Neural cell (in vitro differentiated cells): ENCODE results near the gene CTNNBL1. TPM values are rescaled to one million over a fixed set of nuclear protein-coding genes. Genes with fewer than 3 reads are reported as not detected.
"Not testable (repeated sequence)": the region's sequence is repeated elsewhere in the genome, so short reads cannot be mapped to it uniquely, and the experiment has no call there.

ENCODE experiments used
- H2AFZ ChIP-seq: fragments of 200-600, 300-800 bp; sonication (generic), shearing (Covaris generic); 2 replicates; pipeline ENCODE4 v1.6.0; 2014; ENCODE audit warnings: low read depth, mild to moderate bottlenecking, antibody characterized with exemption, low read length, moderate library complexity
- H3F3A ChIP-seq: fragments of 200-600 bp; shearing (Covaris generic); 2 replicates; pipeline ENCODE4 v1.6.1; 2016; ENCODE audit warnings: mild to moderate bottlenecking, moderate library complexity, mixed read lengths, antibody characterized with exemption, low read length; ENCODE audit not compliant: insufficient read depth, poor library complexity, severe bottlenecking
- H3K27ac ChIP-seq: fragments of 200-600, 300-800 bp; sonication (generic), shearing (Covaris generic); 2 replicates; pipeline ENCODE4 v1.5.1; 2014; ENCODE audit warnings: mild to moderate bottlenecking, low read length, moderate library complexity
- H3K27me3 ChIP-seq: fragments of 300-800, 200-600 bp; sonication (generic), shearing (Covaris generic); 2 replicates; pipeline ENCODE4 v1.6.0; 2014; ENCODE audit warnings: mild to moderate bottlenecking, low read depth, low read length, moderate library complexity; ENCODE audit not compliant: insufficient read depth
- H3K36me3 ChIP-seq: fragments of 300-800, 200-600 bp; sonication (generic), shearing (Covaris generic); 2 replicates; pipeline ENCODE4 v1.5.1; 2014; ENCODE audit warnings: mild to moderate bottlenecking, antibody characterized with exemption, low read length, moderate library complexity; ENCODE audit not compliant: insufficient read depth
- H3K4me2 ChIP-seq: fragments of 300-800, 200-600 bp; sonication (generic), shearing (Covaris generic); 2 replicates; pipeline ENCODE4 v1.6.0; 2014; ENCODE audit warnings: mild to moderate bottlenecking, low read length
- H3K4me3 ChIP-seq: fragments of 300-800, 200-600 bp; sonication (generic), shearing (Covaris generic); 2 replicates; pipeline ENCODE4 v1.5.1; 2014; ENCODE audit warnings: mild to moderate bottlenecking, low read length, moderate library complexity
- H3K79me2 ChIP-seq: fragments of 200-600 bp; shearing (Covaris generic); replicated peaks from 2 replicates; pipeline ENCODE4 v1.6.0; 2014; ENCODE audit warnings: mild to moderate bottlenecking, low read length, moderate library complexity; ENCODE audit not compliant: insufficient read depth
- H3K9ac ChIP-seq: fragments of 300-800, 200-600 bp; sonication (generic), shearing (Covaris generic); 2 replicates; pipeline ENCODE4 v1.6.1; 2016; ENCODE audit warnings: mild to moderate bottlenecking, low read length, mixed read lengths
- H3K9me2 ChIP-seq: fragments of 200-600 bp; shearing (Covaris generic); 2 replicates; pipeline ENCODE4 v1.6.1; 2016; ENCODE audit warnings: mild to moderate bottlenecking, low read length, mixed read lengths; ENCODE audit not compliant: insufficient read depth
- H3K9me3 ChIP-seq: fragments of 200-600, 300-800 bp; sonication (generic), shearing (Covaris generic); 2 replicates; pipeline ENCODE4 v1.6.1; 2016; ENCODE audit warnings: mild to moderate bottlenecking, mixed run types, low read length, moderate library complexity, mixed read lengths
- H4K20me1 ChIP-seq: fragments of 200-600 bp; shearing (Covaris generic); 2 replicates; pipeline ENCODE4 v1.6.1; 2016; ENCODE audit warnings: mild to moderate bottlenecking, mixed run types; ENCODE audit not compliant: insufficient read depth
- EP300 ChIP-seq: fragments of 450-650 bp; conservative IDR thresholded peaks from 2 replicates; pipeline ENCODE4 v1.6.1; 2014; ENCODE audit warnings: antibody characterized with exemption, mild to moderate bottlenecking, moderate library complexity; ENCODE audit not compliant: poor library complexity, severe bottlenecking
- EZH2 ChIP-seq: fragments of 200-600, 300-800 bp; shearing (Covaris generic), sonication (generic); IDR thresholded peaks from 2 replicates; pipeline ENCODE4 v1.6.1; 2014; ENCODE audit warnings: antibody characterized with exemption, low read length, borderline replicate concordance, mild to moderate bottlenecking; ENCODE audit not compliant: insufficient read depth, poor library complexity, severe bottlenecking
- MXI1 ChIP-seq: fragments of 450-650 bp; conservative IDR thresholded peaks from 2 replicates; pipeline ENCODE4 v1.6.1; 2014; ENCODE audit warnings: antibody characterized with exemption, mild to moderate bottlenecking; ENCODE audit not compliant: poor library complexity, severe bottlenecking
- POLR2AphosphoS5 ChIP-seq: IDR thresholded peaks from 2 replicates; pipeline ENCODE4 v1.6.1; 2012
- RAD21 ChIP-seq: fragments of 450-650 bp; conservative IDR thresholded peaks from 2 replicates; pipeline ENCODE4 v1.6.1; 2014; ENCODE audit warnings: antibody characterized with exemption, mild to moderate bottlenecking, moderate library complexity
- SMC3 ChIP-seq: fragments of 450-650 bp; conservative IDR thresholded peaks from 2 replicates; pipeline ENCODE4 v1.6.1; 2014; ENCODE audit warnings: antibody characterized with exemption, mild to moderate bottlenecking, moderate library complexity; ENCODE audit not compliant: poor library complexity
- TAF1 ChIP-seq: IDR thresholded peaks from 2 replicates; pipeline ENCODE4 v1.6.1; 2012; ENCODE audit warnings: low read depth
- polyA plus RNA-seq: library from polyadenylated mRNA; depleted of rRNA; stranded (reverse); fragments of >200 nt; gene quantifications from 2 replicates; pipeline ENCODE4 v1.2.3, GENCODE V29; 2014
- TF ChIP-seq, protein P1 (sequence below): IDR thresholded peaks from 2 replicates; pipeline ENCODE4 v1.6.1; 2012; ENCODE audit warnings: borderline replicate concordance
- TF ChIP-seq, protein P2 (sequence below): fragments of 450-650 bp; IDR thresholded peaks from 2 replicates; pipeline ENCODE4 v1.5.1; 2014; ENCODE audit warnings: antibody characterized with exemption, mild to moderate bottlenecking, moderate library complexity; ENCODE audit not compliant: poor library complexity, severe bottlenecking

Gene CTNNBL1
- polyA plus RNA-seq, 1 donor from 2014 or later = 32.6 TPM

DNA sequence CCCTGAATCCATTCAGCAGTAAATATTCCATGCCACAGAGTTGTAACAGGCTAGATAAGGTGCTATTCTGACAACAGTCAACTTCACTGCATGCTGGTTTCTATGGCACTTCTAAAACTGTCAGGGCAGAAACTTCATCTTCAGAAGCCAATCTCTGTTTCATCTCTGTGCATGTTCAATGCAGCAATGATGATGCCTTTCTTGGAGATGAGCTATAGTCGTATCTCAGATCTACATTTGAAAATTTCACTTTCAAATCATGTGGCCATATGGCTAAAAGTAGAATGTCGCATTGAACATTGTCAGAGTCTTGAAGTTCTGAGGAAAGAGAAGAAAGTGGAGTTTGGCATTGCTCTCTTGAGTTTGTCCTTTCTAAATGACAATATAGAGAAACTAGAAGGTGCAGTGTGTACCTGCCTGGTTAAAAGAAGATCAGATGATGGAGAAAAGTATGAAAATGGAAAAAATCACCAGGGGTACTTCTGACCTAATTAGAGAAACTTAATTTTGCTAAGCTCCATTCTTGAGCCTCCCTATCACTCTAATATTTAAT, 160.1 kb downstream of the CTNNBL1 start:
- H4K20me1 ChIP-seq = no peaks in the 10 kb centered on the region
- H3K4me2 ChIP-seq = no peak overlapping the region
- H3K4me3 ChIP-seq = no peak overlapping the region
- H3K27ac ChIP-seq = no peak overlapping the region
- no peaks in the 10 kb centered on the region for H3K79me2 ChIP-seq
- no peak overlapping the region for H2AFZ ChIP-seq
- H3F3A ChIP-seq = no peaks in the 10 kb centered on the region
- H3K36me3 ChIP-seq = no peaks in the 10 kb centered on the region
- no peak overlapping the region for H3K9ac ChIP-seq
- TF ChIP-seq SMC3 (no peak), MXI1 (no peak), POLR2AphosphoS5 (no peak), RAD21 (no peak), EZH2 (no peak), EP300 (no peak), TAF1 (no peak)
- TF ChIP-seq, protein P1, sequence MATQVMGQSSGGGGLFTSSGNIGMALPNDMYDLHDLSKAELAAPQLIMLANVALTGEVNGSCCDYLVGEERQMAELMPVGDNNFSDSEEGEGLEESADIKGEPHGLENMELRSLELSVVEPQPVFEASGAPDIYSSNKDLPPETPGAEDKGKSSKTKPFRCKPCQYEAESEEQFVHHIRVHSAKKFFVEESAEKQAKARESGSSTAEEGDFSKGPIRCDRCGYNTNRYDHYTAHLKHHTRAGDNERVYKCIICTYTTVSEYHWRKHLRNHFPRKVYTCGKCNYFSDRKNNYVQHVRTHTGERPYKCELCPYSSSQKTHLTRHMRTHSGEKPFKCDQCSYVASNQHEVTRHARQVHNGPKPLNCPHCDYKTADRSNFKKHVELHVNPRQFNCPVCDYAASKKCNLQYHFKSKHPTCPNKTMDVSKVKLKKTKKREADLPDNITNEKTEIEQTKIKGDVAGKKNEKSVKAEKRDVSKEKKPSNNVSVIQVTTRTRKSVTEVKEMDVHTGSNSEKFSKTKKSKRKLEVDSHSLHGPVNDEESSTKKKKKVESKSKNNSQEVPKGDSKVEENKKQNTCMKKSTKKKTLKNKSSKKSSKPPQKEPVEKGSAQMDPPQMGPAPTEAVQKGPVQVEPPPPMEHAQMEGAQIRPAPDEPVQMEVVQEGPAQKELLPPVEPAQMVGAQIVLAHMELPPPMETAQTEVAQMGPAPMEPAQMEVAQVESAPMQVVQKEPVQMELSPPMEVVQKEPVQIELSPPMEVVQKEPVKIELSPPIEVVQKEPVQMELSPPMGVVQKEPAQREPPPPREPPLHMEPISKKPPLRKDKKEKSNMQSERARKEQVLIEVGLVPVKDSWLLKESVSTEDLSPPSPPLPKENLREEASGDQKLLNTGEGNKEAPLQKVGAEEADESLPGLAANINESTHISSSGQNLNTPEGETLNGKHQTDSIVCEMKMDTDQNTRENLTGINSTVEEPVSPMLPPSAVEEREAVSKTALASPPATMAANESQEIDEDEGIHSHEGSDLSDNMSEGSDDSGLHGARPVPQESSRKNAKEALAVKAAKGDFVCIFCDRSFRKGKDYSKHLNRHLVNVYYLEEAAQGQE = no peak
- TF ChIP-seq, protein P2, sequence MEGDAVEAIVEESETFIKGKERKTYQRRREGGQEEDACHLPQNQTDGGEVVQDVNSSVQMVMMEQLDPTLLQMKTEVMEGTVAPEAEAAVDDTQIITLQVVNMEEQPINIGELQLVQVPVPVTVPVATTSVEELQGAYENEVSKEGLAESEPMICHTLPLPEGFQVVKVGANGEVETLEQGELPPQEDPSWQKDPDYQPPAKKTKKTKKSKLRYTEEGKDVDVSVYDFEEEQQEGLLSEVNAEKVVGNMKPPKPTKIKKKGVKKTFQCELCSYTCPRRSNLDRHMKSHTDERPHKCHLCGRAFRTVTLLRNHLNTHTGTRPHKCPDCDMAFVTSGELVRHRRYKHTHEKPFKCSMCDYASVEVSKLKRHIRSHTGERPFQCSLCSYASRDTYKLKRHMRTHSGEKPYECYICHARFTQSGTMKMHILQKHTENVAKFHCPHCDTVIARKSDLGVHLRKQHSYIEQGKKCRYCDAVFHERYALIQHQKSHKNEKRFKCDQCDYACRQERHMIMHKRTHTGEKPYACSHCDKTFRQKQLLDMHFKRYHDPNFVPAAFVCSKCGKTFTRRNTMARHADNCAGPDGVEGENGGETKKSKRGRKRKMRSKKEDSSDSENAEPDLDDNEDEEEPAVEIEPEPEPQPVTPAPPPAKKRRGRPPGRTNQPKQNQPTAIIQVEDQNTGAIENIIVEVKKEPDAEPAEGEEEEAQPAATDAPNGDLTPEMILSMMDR = no peak
- no peaks in the 10 kb centered on the region for H3K9me3 ChIP-seq
- H3K27me3 ChIP-seq = no peaks in the 10 kb centered on the region
- H3K9me2 ChIP-seq = no peaks in the 10 kb centered on the region

GRCh38 chr20:37856034-37856433, 162.2 kb downstream of the CTNNBL1 start:
- not testable (repeated sequence) for H3K36me3 ChIP-seq, H3K79me2 ChIP-seq, H3K4me3 ChIP-seq, H3K27me3 ChIP-seq, H4K20me1 ChIP-seq, H3K9me2 ChIP-seq, H3K9ac ChIP-seq, H3K9me3 ChIP-seq, H3K4me2 ChIP-seq, H3K27ac ChIP-seq, H3F3A ChIP-seq, H2AFZ ChIP-seq
